Measurements from ENCODE around the gene SLC38A11.
"Not testable (repeated sequence)": the region's sequence is repeated elsewhere in the genome, so short reads cannot be mapped to it uniquely, and the experiment has no call there.

Gene SLC38A11

GRCh38 chr2:164869420-164869772 is 85.9 kb downstream of the SLC38A11 start:
- Histone ChIP-seq H3K4me2 (ENCODE audit: low read length) (no peak overlapping the region), H3K27ac (no peak overlapping the region), H3K9ac (no peak overlapping the region), H3K4me1 (no peaks in the 10 kb centered on the region), H3K36me3 (ENCODE audit: control insufficient read depth, insufficient read depth, low read length) (no peaks in the 10 kb centered on the region), H3K27me3 (ENCODE audit: control insufficient read depth, insufficient read depth, low read length) (no peaks in the 10 kb centered on the region), H2AFZ (no peak overlapping the region), H3K9me3 (ENCODE audit: control insufficient read depth, low read length) (no peaks in the 10 kb centered on the region), H3K79me2 (no peaks in the 10 kb centered on the region), H3K4me3 (ENCODE audit: low read depth, low read length) (no peak overlapping the region)
- no peak for TF ChIP-seq CTCF (IDR thresholded peaks at IDR 0.05)

GRCh38 chr2:164868563-164869419 is 86.5 kb downstream of the SLC38A11 start:
- Histone ChIP-seq H3K36me3 (ENCODE audit: control insufficient read depth, insufficient read depth, low read length) (no peaks in the 10 kb centered on the region), H3K9me3 (ENCODE audit: control insufficient read depth, low read length) (no peaks in the 10 kb centered on the region), H3K4me3 (ENCODE audit: low read depth, low read length) (no peak overlapping the region), H3K9ac (no peak overlapping the region), H3K4me2 (ENCODE audit: low read length) (no peak overlapping the region), H3K79me2 (no peaks in the 10 kb centered on the region), H3K27ac (no peak overlapping the region), H3K4me1 (no peaks in the 10 kb centered on the region), H2AFZ (no peak overlapping the region), H3K27me3 (ENCODE audit: control insufficient read depth, insufficient read depth, low read length) (no peaks in the 10 kb centered on the region)
- TF ChIP-seq CTCF (IDR thresholded peaks at IDR 0.05), result no peak

- no peaks in the 10 kb centered on the region for H3K4me1 ChIP-seq
- no peak overlapping the region for H3K4me3 ChIP-seq (ENCODE audit: low read depth, low read length)
- no peak overlapping the region for H3K27ac ChIP-seq
- no peak overlapping the region for H2AFZ ChIP-seq
- H3K36me3 ChIP-seq (ENCODE audit: control insufficient read depth, insufficient read depth, low read length), result no peaks in the 10 kb centered on the region
- H3K9ac ChIP-seq, result no peak overlapping the region
- no peak overlapping the region for H3K4me2 ChIP-seq (ENCODE audit: low read length)
- no peaks in the 10 kb centered on the region for H3K9me3 ChIP-seq (ENCODE audit: control insufficient read depth, low read length)
- H3K79me2 ChIP-seq, result no peaks in the 10 kb centered on the region
- no peaks in the 10 kb centered on the region for H3K27me3 ChIP-seq (ENCODE audit: control insufficient read depth, insufficient read depth, low read length)
- no peak for TF ChIP-seq CTCF (IDR thresholded peaks at IDR 0.05)
Measured at GRCh38 chr2:164867779-164868397, 87.4 kb downstream of the SLC38A11 start.

- H3K27me3 ChIP-seq (ENCODE audit: control insufficient read depth, insufficient read depth, low read length); H2AFZ ChIP-seq; H3K4me2 ChIP-seq (ENCODE audit: low read length); H3K36me3 ChIP-seq (ENCODE audit: control insufficient read depth, insufficient read depth, low read length); H3K27ac ChIP-seq; H3K9ac ChIP-seq; H3K4me3 ChIP-seq (ENCODE audit: low read depth, low read length); H3K9me3 ChIP-seq (ENCODE audit: control insufficient read depth, low read length); H3K79me2 ChIP-seq; H3K4me1 ChIP-seq: not testable (repeated sequence)
Measured at GRCh38 chr2:164866381-164866780, 88.9 kb downstream of the SLC38A11 start.

- Histone ChIP-seq H3K79me2 (no peaks in the 10 kb centered on the region), H3K9ac (no peak overlapping the region), H3K4me3 (ENCODE audit: low read depth, low read length) (no peak overlapping the region), H2AFZ (no peak overlapping the region), H3K4me1 (no peaks in the 10 kb centered on the region), H3K27ac (no peak overlapping the region), H3K27me3 (ENCODE audit: control insufficient read depth, insufficient read depth, low read length) (no peaks in the 10 kb centered on the region), H3K36me3 (ENCODE audit: control insufficient read depth, insufficient read depth, low read length) (no peaks in the 10 kb centered on the region), H3K9me3 (ENCODE audit: control insufficient read depth, low read length) (no peaks in the 10 kb centered on the region), H3K4me2 (ENCODE audit: low read length) (no peak overlapping the region)
- no peak for TF ChIP-seq CTCF (IDR thresholded peaks at IDR 0.05)
Measured at GRCh38 chr2:164860694-164861042, 94.7 kb downstream of the SLC38A11 start.

- not testable (repeated sequence) for H2AFZ ChIP-seq; H3K27me3 ChIP-seq (ENCODE audit: control insufficient read depth, insufficient read depth, low read length); H3K9ac ChIP-seq; H3K79me2 ChIP-seq; H3K9me3 ChIP-seq (ENCODE audit: control insufficient read depth, low read length); H3K4me1 ChIP-seq; H3K4me3 ChIP-seq (ENCODE audit: low read depth, low read length); H3K36me3 ChIP-seq (ENCODE audit: control insufficient read depth, insufficient read depth, low read length); H3K4me2 ChIP-seq (ENCODE audit: low read length); H3K27ac ChIP-seq
Measured at GRCh38 chr2:164859906-164860693, 95.2 kb downstream of the SLC38A11 start.

Measured in parathyroid adenoma (tissue), 2 donors.